Esophagus muscularis mucosa (tissue), 4 donors: Measurements from ENCODE around the gene EPHB2. TPM values are rescaled to one million over a fixed set of nuclear protein-coding genes. Genes with fewer than 3 reads are reported as not detected.

Experiments
- DNase-seq: peaks from one replicate; pipeline ENCODE4 v3.0.0-alpha.2; 2017; ENCODE audit errors: extremely low spot score
- H3K27ac ChIP-seq, 4 donors: fragments of 200-600 bp; sonication (generic); replicated peaks in 1 of 4; 1 replicate in 3 of 4; 2 replicates in 1 of 4; pipeline ENCODE4 v1.5.1; 2016 to 2019; ENCODE audit warnings: mild to moderate bottlenecking in 1 of 4
- H3K27me3 ChIP-seq, 4 donors: fragments of 200-600 bp; sonication (generic); one replicate each; pipeline versions ENCODE4 v1.5.1 to v1.6.0; 2016 to 2019
- H3K36me3 ChIP-seq, 4 donors: fragments of 200-600 bp; sonication (generic); one replicate each; pipeline ENCODE4 v1.5.1; 2016 to 2019
- H3K4me1 ChIP-seq, 4 donors: fragments of 200-600 bp; sonication (generic); one replicate each; pipeline ENCODE4 v1.5.1; 2016 to 2019
- H3K4me3 ChIP-seq, 4 donors: fragments of 200-600 bp; sonication (generic); 1 replicate in 2 of 4; 2 replicates in 2 of 4; pipeline ENCODE4 v1.5.1; 2016 to 2019; ENCODE audit warnings: mild to moderate bottlenecking in 4 of 4, moderate library complexity in 1 of 4
- H3K9me3 ChIP-seq, 4 donors: fragments of 200-600 bp; sonication (generic); 1 replicate in 3 of 4; 2 replicates in 1 of 4; pipeline ENCODE4 v1.5.1; 2016 to 2019
- EP300 ChIP-seq: sonication (generic); formaldehyde crosslinking; IDR thresholded peaks from one replicate; pipeline ENCODE4 v1.6.1; 2017; ENCODE audit warnings: antibody characterized with exemption
- POLR2A ChIP-seq: fragments of 450-650 bp; IDR thresholded peaks from one replicate; pipeline ENCODE4 v1.6.1; 2017; ENCODE audit warnings: antibody characterized with exemption, moderate library complexity, mild to moderate bottlenecking, low read depth
- POLR2AphosphoS5 ChIP-seq, 2 donors: sonication (generic); formaldehyde crosslinking; IDR thresholded peaks; one replicate each; pipeline ENCODE4 v1.6.1; 2017; ENCODE audit warnings: antibody characterized with exemption in 2 of 2
- WGBS: methylation state at CpG from one replicate; pipeline ENCODE4 v1.1.5; 2018; 5-methylcytosine and 5-hydroxymethylcytosine counted together
- intact Hi-C: fragments of 100-400 bp; cut with DNase I; formaldehyde crosslinking; loops from one replicate; pipeline ENCODE4 v1.15.1; 2023
- total RNA-seq, 4 donors: library from RNA; depleted of rRNA; stranded (reverse); fragments of >200 nt; gene quantifications; one replicate each; pipeline versions ENCODE4 v1.1.0 to v1.2.1, GENCODE V29; 2016
- TF ChIP-seq, protein P1 (sequence below), 3 experiments: fragments of 200-600 bp in 2 of 3; fragments of 450-650 bp in 1 of 3; sonication (generic) in 2 of 3; IDR thresholded peaks; one replicate each; pipeline ENCODE4 v1.5.1; 2017 to 2019; ENCODE audit warnings: antibody characterized with exemption in 3 of 3, mild to moderate bottlenecking in 2 of 3, moderate library complexity in 1 of 3

EPHB2 gene
- total RNA-seq, 4 donors from 2014 or later = 1.5 to 3.3 (median 1.9) TPM

DNA sequence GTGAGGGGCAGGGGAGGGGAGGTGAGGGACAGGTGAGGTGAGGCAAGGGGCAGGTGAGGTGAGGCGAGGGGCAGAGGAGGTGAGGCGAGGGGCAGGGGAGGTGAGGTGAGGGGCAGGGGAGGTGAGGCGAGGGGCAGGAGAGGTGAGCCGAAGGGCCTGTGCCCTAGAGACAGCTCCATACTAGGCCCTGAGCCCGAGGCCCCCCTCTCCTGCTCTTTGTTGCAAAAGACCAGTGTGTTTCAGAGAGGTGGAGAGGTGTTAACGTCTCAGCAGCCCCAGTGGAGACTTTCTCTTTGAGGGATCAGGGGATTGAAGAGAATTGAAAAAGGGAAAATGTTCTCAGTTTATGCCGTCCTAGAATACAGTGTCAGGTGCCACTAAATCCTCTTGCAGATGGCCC lies 44.2 kb downstream of the EPHB2 start:
- 72% methylated on average over 7 of the region's 7 CpGs for WGBS
- TF ChIP-seq POLR2A (no peak), EP300 (no peak)

DNA sequence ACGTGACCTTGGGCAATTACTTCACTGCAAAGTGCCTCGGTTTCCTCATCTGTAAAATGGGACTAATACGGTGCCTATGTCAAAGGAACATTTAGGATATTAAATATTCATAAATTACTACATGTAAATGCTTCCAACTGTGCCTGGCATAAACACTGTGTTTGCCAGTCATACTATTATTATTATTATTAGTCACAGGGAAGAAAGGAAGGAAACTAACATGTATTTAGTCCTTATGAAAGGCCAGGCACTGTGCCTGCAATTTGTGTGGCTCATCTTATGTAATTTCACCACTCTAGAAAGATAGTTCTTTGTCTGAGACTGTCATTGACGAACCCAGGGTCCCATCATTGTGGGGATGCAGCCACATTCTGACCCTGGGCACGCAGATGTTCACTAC lies 45.0 kb downstream of the EPHB2 start:
- intact Hi-C loops = no loop called here
- H3K4me3 ChIP-seq = no peak overlapping the region
- no peaks in the 10 kb centered on the region for H3K36me3 ChIP-seq
- H3K9me3 ChIP-seq = no peaks in the 10 kb centered on the region
- TF ChIP-seq POLR2AphosphoS5 (IDR thresholded peaks at IDR 0.05) (no peak), POLR2A (no peak), EP300 (no peak)
- TF ChIP-seq, protein P1, sequence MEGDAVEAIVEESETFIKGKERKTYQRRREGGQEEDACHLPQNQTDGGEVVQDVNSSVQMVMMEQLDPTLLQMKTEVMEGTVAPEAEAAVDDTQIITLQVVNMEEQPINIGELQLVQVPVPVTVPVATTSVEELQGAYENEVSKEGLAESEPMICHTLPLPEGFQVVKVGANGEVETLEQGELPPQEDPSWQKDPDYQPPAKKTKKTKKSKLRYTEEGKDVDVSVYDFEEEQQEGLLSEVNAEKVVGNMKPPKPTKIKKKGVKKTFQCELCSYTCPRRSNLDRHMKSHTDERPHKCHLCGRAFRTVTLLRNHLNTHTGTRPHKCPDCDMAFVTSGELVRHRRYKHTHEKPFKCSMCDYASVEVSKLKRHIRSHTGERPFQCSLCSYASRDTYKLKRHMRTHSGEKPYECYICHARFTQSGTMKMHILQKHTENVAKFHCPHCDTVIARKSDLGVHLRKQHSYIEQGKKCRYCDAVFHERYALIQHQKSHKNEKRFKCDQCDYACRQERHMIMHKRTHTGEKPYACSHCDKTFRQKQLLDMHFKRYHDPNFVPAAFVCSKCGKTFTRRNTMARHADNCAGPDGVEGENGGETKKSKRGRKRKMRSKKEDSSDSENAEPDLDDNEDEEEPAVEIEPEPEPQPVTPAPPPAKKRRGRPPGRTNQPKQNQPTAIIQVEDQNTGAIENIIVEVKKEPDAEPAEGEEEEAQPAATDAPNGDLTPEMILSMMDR (IDR thresholded peaks at IDR 0.05) = no peak
- no peak for DNase-seq
- peaks cover 4 to 14% (median 12%) of the 10 kb centered on the region in 4 donors for H3K4me1 ChIP-seq
- no peak overlapping the region for H3K27ac ChIP-seq
- H3K27me3 ChIP-seq = peaks cover 0 to 51% (median 0%) of the 10 kb centered on the region in 4 donors
- 75% methylated on average over 5 of the region's 5 CpGs for WGBS

More for the DNA sequence above, 44.2 kb downstream of the EPHB2 start:
- Histone ChIP-seq H3K27ac (no peak overlapping the region), H3K9me3 (no peaks in the 10 kb centered on the region), H3K4me3 (no peak overlapping the region), H3K36me3 (no peaks in the 10 kb centered on the region), H3K27me3 (peaks cover 0 to 51% (median 0%) of the 10 kb centered on the region in 4 donors), H3K4me1 (peaks cover 10 to 22% (median 20%) of the 10 kb centered on the region in 4 donors)
- intact Hi-C loops = no loop called here
- DNase-seq = no peak

DNA sequence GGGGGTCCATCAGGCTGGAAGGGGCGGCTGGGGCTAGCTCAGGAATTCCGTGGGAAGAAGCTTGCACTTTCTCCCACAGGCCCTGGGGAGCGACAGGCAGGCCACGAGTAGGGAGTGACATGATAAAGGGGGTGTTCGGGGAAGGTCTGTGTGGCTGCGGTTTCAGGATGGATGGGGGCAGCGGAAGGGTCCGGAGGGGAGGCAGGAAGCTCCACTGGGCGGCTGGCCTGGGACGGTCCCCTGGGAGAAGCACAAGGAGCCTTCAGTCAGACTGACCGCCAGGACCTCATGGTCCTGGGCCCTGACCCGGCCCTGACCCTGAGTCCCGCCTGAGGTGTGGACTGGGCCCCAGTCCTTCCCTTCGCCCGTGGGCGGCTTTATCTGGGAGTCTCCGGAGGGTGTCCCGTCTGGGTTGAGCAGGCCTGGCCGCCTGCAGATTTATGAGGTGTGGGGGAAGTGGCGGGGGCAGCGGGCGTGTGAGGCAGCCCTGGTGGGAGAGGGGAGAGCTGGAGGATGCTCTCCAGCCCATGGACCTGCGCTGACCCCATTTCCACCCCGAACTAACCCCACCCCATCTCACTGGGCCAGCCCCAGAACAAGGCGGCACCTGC lies 45.6 kb downstream of the EPHB2 start:
- TF ChIP-seq EP300 = no peak
- no peak for TF ChIP-seq POLR2A
- TF ChIP-seq POLR2AphosphoS5 (IDR thresholded peaks at IDR 0.05) = no peak
- TF ChIP-seq, protein P1 (IDR thresholded peaks at IDR 0.05) = no peak
- intact Hi-C loops = no loop called here
- no peak overlapping the region for H3K27ac ChIP-seq
- H3K36me3 ChIP-seq = no peaks in the 10 kb centered on the region
- H3K4me3 ChIP-seq = no peak overlapping the region
- 83% methylated on average over 17 of the region's 25 CpGs for WGBS
- peaks cover 0 to 51% (median 0%) of the 10 kb centered on the region in 4 donors for H3K27me3 ChIP-seq
- no peak for DNase-seq
- peaks cover under 1 to 8% (median 6%) of the 10 kb centered on the region in 4 donors for H3K4me1 ChIP-seq
- no peaks in the 10 kb centered on the region for H3K9me3 ChIP-seq

DNA sequence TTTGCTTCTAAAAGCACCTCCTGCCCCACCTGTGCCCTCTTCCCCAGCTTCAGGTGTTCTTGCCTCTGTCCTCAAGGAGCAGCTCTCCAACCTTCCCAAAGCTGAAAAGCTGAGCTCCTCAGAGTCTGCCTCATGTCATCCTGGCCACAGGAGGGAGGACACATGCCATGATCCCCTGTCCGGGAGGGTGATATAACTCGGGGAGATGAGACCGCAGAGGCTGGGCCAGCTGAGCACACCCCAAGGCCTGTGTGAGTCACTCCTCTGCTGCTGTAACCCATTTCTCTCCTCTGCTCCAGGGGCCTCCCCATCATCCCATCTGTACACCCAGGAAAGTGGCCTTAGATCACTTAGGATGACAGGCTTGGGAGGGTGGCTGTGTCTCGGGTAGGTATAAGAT lies 49.8 kb downstream of the EPHB2 start:
- Histone ChIP-seq H3K9me3 (no peaks in the 10 kb centered on the region), H3K36me3 (no peaks in the 10 kb centered on the region), H3K27me3 (peaks cover 0 to 45% (median 0%) of the 10 kb centered on the region in 4 donors), H3K27ac (no peak overlapping the region), H3K4me3 (no peak overlapping the region), H3K4me1 (no peaks in the 10 kb centered on the region)
- no peak for DNase-seq
- WGBS = 90% methylated on average over 4 of the region's 4 CpGs
- intact Hi-C loops = no loop called here
- no peak for TF ChIP-seq POLR2AphosphoS5 (IDR thresholded peaks at IDR 0.05)
- TF ChIP-seq EP300 = no peak
- no peak for TF ChIP-seq POLR2A
- TF ChIP-seq, protein P1 (IDR thresholded peaks at IDR 0.05) = no peak

DNA sequence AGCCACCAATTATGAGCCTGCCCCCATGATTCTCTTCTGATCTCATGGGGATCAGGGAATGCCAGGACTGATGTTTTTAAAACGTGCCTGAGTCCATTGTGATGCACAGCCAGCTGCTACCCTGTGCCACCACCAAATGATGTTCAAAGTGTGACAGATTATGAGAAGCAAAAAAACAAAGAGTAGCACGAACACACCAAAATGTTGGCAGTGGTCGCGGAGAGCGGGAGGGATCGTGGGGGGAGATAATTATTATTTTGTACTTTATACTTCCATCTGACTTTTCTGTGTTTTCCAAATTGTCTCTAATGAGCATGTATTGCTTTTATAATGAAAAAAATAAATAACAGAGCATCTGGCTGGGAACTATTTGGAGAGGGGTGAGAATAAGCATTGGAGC lies 50.5 kb downstream of the EPHB2 start:
- DNase-seq = no peak
- H3K27ac ChIP-seq = no peak overlapping the region
- WGBS = 92% methylated on average over 6 of the region's 6 CpGs
- H3K4me3 ChIP-seq = no peak overlapping the region
- no peaks in the 10 kb centered on the region for H3K36me3 ChIP-seq
- TF ChIP-seq EP300 (no peak), POLR2A (no peak), POLR2AphosphoS5 (IDR thresholded peaks at IDR 0.05) (no peak)
- TF ChIP-seq, protein P1 (IDR thresholded peaks at IDR 0.05) = no peak
- intact Hi-C loops = no loop called here
- H3K27me3 ChIP-seq = peaks cover 0 to 44% (median 0%) of the 10 kb centered on the region in 4 donors
- H3K9me3 ChIP-seq = no peaks in the 10 kb centered on the region
- H3K4me1 ChIP-seq = no peaks in the 10 kb centered on the region
